ENCODE measurements around the gene ROR1. TPM values are rescaled to one million over a fixed set of nuclear protein-coding genes. Genes with fewer than 3 reads are reported as not detected.

Gene ROR1
- total RNA-seq, 1 experiment from 2014 or later: 37.2 TPM

DNA sequence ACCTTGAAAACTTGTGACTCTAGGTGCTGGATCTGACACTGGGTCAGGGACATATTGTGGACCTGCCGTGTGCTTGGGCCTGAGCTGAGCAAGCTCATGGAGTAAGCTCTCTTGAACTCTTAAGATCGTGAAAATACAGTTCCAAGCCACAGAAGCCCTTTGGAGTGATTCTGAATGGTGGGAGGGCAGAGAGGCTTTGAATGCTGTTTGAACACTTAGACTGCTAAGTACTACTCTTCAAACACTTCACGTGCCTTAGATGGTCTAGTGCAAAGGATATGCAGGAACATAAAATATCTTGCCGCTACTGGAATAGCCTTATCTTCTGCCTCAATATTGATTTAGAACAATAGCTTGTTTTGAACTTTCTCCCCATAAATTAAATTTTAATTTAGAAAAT is 21.6 kb downstream of the ROR1 start:
- BruUV-seq (replicated peaks): no TSS peak
- DNase-seq: no peak
- Histone ChIP-seq H3K4me1 (no peaks in the 10 kb centered on the region), H3K4me3 (ENCODE audit: low read depth, low read length) (no peak overlapping the region), H3K9me3 (no peaks in the 10 kb centered on the region), H3K27me3 (replicated peaks; ENCODE audit: control insufficient read depth, insufficient read depth, low read length) (no peaks in the 10 kb centered on the region), H3K36me3 (ENCODE audit: control insufficient read depth, insufficient read depth, low read length) (no peaks in the 10 kb centered on the region)
- intact Hi-C loops (cut with micrococcal nuclease; ENCODE audit: unreplicated experiment): no loop called here
- Mint-ChIP-seq H3K36me3 (ENCODE audit: insufficient read depth, unreplicated experiment) (peaks cover 6% of the 10 kb centered on the region), H3K4me3 (ENCODE audit: unreplicated experiment) (no peak overlapping the region), H3K4me1 (ENCODE audit: low read depth, unreplicated experiment) (peaks cover 19% of the 10 kb centered on the region), H3K27ac (ENCODE audit: unreplicated experiment) (no peak overlapping the region), H3K27me3 (ENCODE audit: insufficient read depth, unreplicated experiment) (no peaks in the 10 kb centered on the region), H3K9me3 (ENCODE audit: unreplicated experiment) (no peaks in the 10 kb centered on the region)
- TF ChIP-seq, protein P1, sequence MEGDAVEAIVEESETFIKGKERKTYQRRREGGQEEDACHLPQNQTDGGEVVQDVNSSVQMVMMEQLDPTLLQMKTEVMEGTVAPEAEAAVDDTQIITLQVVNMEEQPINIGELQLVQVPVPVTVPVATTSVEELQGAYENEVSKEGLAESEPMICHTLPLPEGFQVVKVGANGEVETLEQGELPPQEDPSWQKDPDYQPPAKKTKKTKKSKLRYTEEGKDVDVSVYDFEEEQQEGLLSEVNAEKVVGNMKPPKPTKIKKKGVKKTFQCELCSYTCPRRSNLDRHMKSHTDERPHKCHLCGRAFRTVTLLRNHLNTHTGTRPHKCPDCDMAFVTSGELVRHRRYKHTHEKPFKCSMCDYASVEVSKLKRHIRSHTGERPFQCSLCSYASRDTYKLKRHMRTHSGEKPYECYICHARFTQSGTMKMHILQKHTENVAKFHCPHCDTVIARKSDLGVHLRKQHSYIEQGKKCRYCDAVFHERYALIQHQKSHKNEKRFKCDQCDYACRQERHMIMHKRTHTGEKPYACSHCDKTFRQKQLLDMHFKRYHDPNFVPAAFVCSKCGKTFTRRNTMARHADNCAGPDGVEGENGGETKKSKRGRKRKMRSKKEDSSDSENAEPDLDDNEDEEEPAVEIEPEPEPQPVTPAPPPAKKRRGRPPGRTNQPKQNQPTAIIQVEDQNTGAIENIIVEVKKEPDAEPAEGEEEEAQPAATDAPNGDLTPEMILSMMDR (IDR thresholded peaks at IDR 0.05; ENCODE audit: insufficient read depth in 1 of 2, low read depth in 1 of 2, low read length in 1 of 2, severe bottlenecking in 1 of 2, unreplicated experiment in 1 of 2): no peak
- ChIA-PET CTCF (no interaction called here), POLR2A (no interaction called here)

DNA sequence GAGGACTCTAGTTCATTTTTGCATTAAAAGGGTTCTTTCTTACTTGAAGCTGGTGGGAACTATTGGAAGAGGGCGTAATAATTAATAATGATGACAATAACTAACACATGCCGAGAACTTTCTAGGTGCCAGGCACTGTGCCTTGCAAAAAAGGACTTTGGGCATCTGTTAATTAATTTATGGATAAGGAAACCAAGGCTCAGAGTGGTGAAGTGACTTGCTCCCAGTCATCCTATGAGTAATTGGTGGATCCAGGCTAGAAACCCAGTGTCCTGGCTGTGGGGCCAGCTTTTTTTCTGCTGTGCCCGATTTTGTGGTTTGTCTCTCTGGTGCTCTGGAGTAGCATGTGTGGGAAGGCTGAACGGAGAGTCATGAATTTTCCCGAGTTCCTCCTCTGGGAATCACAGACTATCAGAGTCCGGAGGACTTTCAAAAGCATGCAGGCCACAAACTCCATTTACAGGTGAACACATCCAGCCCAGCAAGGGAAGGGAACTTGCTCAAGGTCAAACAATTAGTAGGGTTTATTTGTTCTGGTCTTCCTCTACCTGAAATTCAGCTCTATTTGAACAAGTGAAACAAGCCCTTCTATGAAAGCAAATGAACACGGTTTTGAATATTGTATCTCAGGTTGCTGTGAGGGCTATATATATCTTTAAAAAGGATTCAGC is 23.4 kb downstream of the ROR1 start:
- DNase-seq: no peak
- Mint-ChIP-seq H3K36me3 (ENCODE audit: insufficient read depth, unreplicated experiment) (no peaks in the 10 kb centered on the region), H3K27ac (ENCODE audit: unreplicated experiment) (no peak overlapping the region), H3K4me3 (ENCODE audit: unreplicated experiment) (no peak overlapping the region), H3K4me1 (ENCODE audit: low read depth, unreplicated experiment) (peaks cover 7% of the 10 kb centered on the region), H3K9me3 (ENCODE audit: unreplicated experiment) (no peaks in the 10 kb centered on the region), H3K27me3 (ENCODE audit: insufficient read depth, unreplicated experiment) (no peaks in the 10 kb centered on the region)
- H3K4me3 ChIP-seq (ENCODE audit: low read depth, low read length): no peak overlapping the region
- TF ChIP-seq, protein P1 (IDR thresholded peaks at IDR 0.05; ENCODE audit: insufficient read depth in 1 of 2, low read depth in 1 of 2, low read length in 1 of 2, severe bottlenecking in 1 of 2, unreplicated experiment in 1 of 2): no peak
- BruUV-seq (replicated peaks): no TSS peak
- H3K36me3 ChIP-seq (ENCODE audit: control insufficient read depth, insufficient read depth, low read length): no peaks in the 10 kb centered on the region
- no peaks in the 10 kb centered on the region for H3K27me3 ChIP-seq (replicated peaks; ENCODE audit: control insufficient read depth, insufficient read depth, low read length)
- POLR2A ChIA-PET: no interaction called here
- CTCF ChIA-PET: interaction anchor here (0.6 kb wide), 1 partner anchor 99 kb away, joined by 3 read pairs; no protein-coding TSS in a partner anchor
- no peaks in the 10 kb centered on the region for H3K4me1 ChIP-seq
- intact Hi-C loops (cut with micrococcal nuclease; ENCODE audit: unreplicated experiment): no loop called here
- H3K9me3 ChIP-seq: no peaks in the 10 kb centered on the region

DNA sequence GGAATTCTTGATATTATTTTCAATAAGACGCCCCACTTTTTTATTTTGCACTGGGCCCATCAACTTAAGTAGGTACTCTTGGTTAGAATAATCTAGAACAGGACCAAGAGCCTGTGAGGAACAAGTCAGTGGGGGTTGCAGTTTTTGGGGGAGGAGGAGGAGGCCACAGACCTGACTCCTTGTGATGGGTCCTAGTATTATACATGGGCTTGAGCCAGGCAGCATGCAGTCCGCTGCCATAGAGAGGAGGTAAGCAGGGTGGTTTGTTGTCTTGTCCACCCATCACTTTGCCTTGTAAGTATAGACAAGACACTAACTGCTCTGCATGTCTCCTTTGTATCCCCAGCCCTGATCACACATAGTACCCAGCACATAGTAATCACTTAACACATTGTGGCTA is 24.5 kb downstream of the ROR1 start:
- no peak overlapping the region for H3K27ac Mint-ChIP-seq (ENCODE audit: unreplicated experiment)
- no peaks in the 10 kb centered on the region for H3K4me1 ChIP-seq
- H3K4me1 Mint-ChIP-seq (ENCODE audit: low read depth, unreplicated experiment): peaks cover 7% of the 10 kb centered on the region
- no peaks in the 10 kb centered on the region for H3K27me3 Mint-ChIP-seq (ENCODE audit: insufficient read depth, unreplicated experiment)
- BruUV-seq (replicated peaks): no TSS peak
- H3K9me3 Mint-ChIP-seq (ENCODE audit: unreplicated experiment): no peaks in the 10 kb centered on the region
- no peaks in the 10 kb centered on the region for H3K36me3 Mint-ChIP-seq (ENCODE audit: insufficient read depth, unreplicated experiment)
- no peak overlapping the region for H3K4me3 Mint-ChIP-seq (ENCODE audit: unreplicated experiment)
- no peak for DNase-seq
- TF ChIP-seq, protein P1 (IDR thresholded peaks at IDR 0.05; ENCODE audit: insufficient read depth in 1 of 2, low read depth in 1 of 2, low read length in 1 of 2, severe bottlenecking in 1 of 2, unreplicated experiment in 1 of 2): no peak
- intact Hi-C loops (cut with micrococcal nuclease; ENCODE audit: unreplicated experiment): no loop called here
- H3K4me3 ChIP-seq (ENCODE audit: low read depth, low read length): no peak overlapping the region
- ChIA-PET CTCF (no interaction called here), POLR2A (no interaction called here)
- H3K27me3 ChIP-seq (replicated peaks; ENCODE audit: control insufficient read depth, insufficient read depth, low read length): no peaks in the 10 kb centered on the region
- no peaks in the 10 kb centered on the region for H3K36me3 ChIP-seq (ENCODE audit: control insufficient read depth, insufficient read depth, low read length)
- H3K9me3 ChIP-seq: no peaks in the 10 kb centered on the region

All from Caco-2 (cell line).